ENCODE results near the gene COL26A1.

Gene COL26A1

DNA sequence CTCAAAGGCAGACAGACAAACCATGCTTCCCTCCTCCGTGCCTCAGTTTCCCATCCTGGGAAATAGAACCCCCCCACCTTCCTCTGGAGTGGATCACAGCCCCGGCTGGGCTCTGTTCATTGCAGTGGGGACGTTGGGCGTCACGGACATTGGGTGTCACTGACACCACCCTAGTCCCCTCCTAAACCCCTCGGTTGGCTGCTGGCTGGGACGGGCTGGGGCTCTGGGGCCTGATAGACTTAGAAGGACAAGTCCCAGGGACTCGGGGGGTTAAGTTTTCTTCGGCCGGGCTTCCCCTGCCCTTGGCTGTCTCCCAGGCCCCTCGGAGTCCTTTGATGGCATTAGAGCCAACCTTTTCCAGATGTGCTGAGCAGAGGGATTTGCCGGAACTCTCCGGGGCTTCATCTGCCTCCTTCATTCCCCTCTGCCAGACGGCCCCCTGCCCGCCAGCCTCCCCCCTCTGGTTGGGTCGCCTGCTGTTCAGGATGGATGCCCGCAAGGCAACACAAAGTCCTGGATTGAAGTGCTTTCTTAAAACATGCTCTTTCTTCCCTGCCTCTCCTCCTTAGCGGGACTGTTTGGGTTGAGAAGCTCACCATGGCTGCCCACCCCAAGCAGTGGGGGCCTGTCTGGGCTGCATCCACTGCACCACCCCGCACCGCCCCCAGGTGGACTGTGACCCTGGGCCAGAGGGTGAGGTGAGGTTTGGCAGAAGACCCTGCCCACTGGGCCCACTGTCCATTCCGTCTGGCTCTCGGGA is 73.0 kb downstream of the COL26A1 start:
- Histone ChIP-seq H3K9me3 (ENCODE audit: control insufficient read depth, insufficient read depth, low read depth, low read length) (no peaks in the 10 kb centered on the region), H3K27ac (ENCODE audit: extremely low read depth, low read depth, low read length) (no peak overlapping the region), H3K36me3 (ENCODE audit: control insufficient read depth in 2 of 2, insufficient read depth in 1 of 2, low read length in 2 of 2) (no peaks in the 10 kb centered on the region), H3K4me1 (ENCODE audit: control insufficient read depth, insufficient read depth, low read length) (no peaks in the 10 kb centered on the region), H3K4me3 (ENCODE audit: low read depth, low read length) (no peak overlapping the region)
- TF ChIP-seq ZNF416 (tag by site-specific recombination; IDR thresholded peaks at IDR 0.05) (no peak), ZSCAN23 (tag by site-specific recombination; IDR thresholded peaks at IDR 0.05) (no peak), IKZF3 (tag by site-specific recombination; IDR thresholded peaks at IDR 0.05) (no peak), ZFP37 (tag by site-specific recombination; IDR thresholded peaks at IDR 0.05) (no peak), ZNF768 (tag by site-specific recombination; IDR thresholded peaks at IDR 0.05) (no peak), ZNF121 (tag by site-specific recombination; IDR thresholded peaks at IDR 0.05) (no peak), ZNF175 (tag by site-specific recombination; IDR thresholded peaks at IDR 0.05) (no peak), ZNF10 (tag by site-specific recombination; IDR thresholded peaks at IDR 0.05) (no peak), ZNF48 (tag by site-specific recombination; IDR thresholded peaks at IDR 0.05) (no peak), SCRT2 (tag by site-specific recombination; IDR thresholded peaks at IDR 0.05) (no peak), ZNF140 (tag by site-specific recombination; IDR thresholded peaks at IDR 0.05) (no peak), KLF7 (tag by site-specific recombination; IDR thresholded peaks at IDR 0.05; ENCODE audit: borderline replicate concordance) (no peak), BCL11B (tag by site-specific recombination; IDR thresholded peaks at IDR 0.05; ENCODE audit: low read depth) (no peak), MZF1 (tag by site-specific recombination; IDR thresholded peaks at IDR 0.05; ENCODE audit: borderline replicate concordance) (no peak), ZNF221 (tag by site-specific recombination; IDR thresholded peaks at IDR 0.05; ENCODE audit: borderline replicate concordance) (no peak), ZNF214 (tag by site-specific recombination; IDR thresholded peaks at IDR 0.05; ENCODE audit: borderline replicate concordance) (no peak)
- TF ChIP-seq, protein P1, sequence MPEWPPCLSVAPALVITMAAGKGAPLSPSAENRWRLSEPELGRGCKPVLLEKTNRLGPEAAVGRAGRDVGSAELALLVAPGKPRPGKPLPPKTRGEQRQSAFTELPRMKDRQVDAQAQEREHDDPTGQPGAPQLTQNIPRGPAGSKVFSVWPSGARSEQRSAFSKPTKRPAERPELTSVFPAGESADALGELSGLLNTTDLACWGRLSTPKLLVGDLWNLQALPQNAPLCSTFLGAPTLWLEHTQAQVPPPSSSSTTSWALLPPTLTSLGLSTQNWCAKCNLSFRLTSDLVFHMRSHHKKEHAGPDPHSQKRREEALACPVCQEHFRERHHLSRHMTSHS (tag by site-specific recombination; IDR thresholded peaks at IDR 0.05), result no peak
- TF ChIP-seq, protein P2, sequence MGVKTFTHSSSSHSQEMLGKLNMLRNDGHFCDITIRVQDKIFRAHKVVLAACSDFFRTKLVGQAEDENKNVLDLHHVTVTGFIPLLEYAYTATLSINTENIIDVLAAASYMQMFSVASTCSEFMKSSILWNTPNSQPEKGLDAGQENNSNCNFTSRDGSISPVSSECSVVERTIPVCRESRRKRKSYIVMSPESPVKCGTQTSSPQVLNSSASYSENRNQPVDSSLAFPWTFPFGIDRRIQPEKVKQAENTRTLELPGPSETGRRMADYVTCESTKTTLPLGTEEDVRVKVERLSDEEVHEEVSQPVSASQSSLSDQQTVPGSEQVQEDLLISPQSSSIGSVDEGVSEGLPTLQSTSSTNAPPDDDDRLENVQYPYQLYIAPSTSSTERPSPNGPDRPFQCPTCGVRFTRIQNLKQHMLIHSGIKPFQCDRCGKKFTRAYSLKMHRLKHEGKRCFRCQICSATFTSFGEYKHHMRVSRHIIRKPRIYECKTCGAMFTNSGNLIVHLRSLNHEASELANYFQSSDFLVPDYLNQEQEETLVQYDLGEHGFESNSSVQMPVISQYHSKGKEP (tag by site-specific recombination; IDR thresholded peaks at IDR 0.05), result no peak
- TF ChIP-seq, protein P3, sequence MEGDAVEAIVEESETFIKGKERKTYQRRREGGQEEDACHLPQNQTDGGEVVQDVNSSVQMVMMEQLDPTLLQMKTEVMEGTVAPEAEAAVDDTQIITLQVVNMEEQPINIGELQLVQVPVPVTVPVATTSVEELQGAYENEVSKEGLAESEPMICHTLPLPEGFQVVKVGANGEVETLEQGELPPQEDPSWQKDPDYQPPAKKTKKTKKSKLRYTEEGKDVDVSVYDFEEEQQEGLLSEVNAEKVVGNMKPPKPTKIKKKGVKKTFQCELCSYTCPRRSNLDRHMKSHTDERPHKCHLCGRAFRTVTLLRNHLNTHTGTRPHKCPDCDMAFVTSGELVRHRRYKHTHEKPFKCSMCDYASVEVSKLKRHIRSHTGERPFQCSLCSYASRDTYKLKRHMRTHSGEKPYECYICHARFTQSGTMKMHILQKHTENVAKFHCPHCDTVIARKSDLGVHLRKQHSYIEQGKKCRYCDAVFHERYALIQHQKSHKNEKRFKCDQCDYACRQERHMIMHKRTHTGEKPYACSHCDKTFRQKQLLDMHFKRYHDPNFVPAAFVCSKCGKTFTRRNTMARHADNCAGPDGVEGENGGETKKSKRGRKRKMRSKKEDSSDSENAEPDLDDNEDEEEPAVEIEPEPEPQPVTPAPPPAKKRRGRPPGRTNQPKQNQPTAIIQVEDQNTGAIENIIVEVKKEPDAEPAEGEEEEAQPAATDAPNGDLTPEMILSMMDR (tag by site-specific recombination; IDR thresholded peaks at IDR 0.05), result no peak
- TF ChIP-seq, protein P4, sequence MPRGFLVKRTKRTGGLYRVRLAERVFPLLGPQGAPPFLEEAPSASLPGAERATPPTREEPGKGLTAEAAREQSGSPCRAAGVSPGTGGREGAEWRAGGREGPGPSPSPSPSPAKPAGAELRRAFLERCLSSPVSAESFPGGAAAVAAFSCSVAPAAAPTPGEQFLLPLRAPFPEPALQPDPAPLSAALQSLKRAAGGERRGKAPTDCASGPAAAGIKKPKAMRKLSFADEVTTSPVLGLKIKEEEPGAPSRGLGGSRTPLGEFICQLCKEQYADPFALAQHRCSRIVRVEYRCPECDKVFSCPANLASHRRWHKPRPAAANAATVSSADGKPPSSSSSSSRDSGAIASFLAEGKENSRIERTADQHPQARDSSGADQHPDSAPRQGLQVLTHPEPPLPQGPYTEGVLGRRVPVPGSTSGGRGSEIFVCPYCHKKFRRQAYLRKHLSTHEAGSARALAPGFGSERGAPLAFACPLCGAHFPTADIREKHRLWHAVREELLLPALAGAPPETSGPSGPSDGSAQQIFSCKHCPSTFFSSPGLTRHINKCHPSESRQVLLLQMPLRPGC (tag by site-specific recombination; IDR thresholded peaks at IDR 0.05), result no peak
- ChIA-PET CTCF (interaction anchor here (0.7 to 0.8 kb wide), 2 partner anchors 71 to 75 kb away, joined by 3 to 4 read pairs; no protein-coding TSS in a partner anchor), POLR2A (no interaction called here)
